HCEC 1CT (cell line): ENCODE measurements around the gene STKLD1.
A peak's percentile ranks its signal among the peaks of the same experiment; 100 is the strongest.

ENCODE experiments used
- DNase-seq: peaks from one replicate; pipeline ENCODE4 v3.0.0-alpha.2; 2017

The STKLD1 gene

GRCh38 chr9:133420392-133420827 is 44.2 kb downstream of the STKLD1 start:
- no peak for DNase-seq

- no peak for DNase-seq
Measured at GRCh38 chr9:133421615-133422542, 45.7 kb downstream of the STKLD1 start, which contains the start of gene ADAMTS13. Gene ADAMTS13 (plus strand): TSS chr9:133422367. CDS start chr9:133422444, 77 bp downstream.

- DNase-seq, result peak; percentile 5
Measured at GRCh38 chr9:133423216-133423615, 47.0 kb downstream of the STKLD1 start.

- DNase-seq, result no peak
Measured at GRCh38 chr9:133424187-133424586, 48.0 kb downstream of the STKLD1 start.

GRCh38 chr9:133425049-133425632 is 49.0 kb downstream of the STKLD1 start:
- no peak for DNase-seq

GRCh38 chr9:133426011-133426410 is 49.8 kb downstream of the STKLD1 start:
- no peak for DNase-seq

GRCh38 chr9:133427658-133428348 is 51.6 kb downstream of the STKLD1 start:
- no peak for DNase-seq

GRCh38 chr9:133428617-133429101 is 52.5 kb downstream of the STKLD1 start:
- DNase-seq, result no peak

- no peak for DNase-seq
Measured at GRCh38 chr9:133429214-133429613, 53.0 kb downstream of the STKLD1 start.

- no peak for DNase-seq
Measured at GRCh38 chr9:133429641-133430161, 53.5 kb downstream of the STKLD1 start.

GRCh38 chr9:133430244-133430643 is 54.1 kb downstream of the STKLD1 start:
- DNase-seq, result no peak

- DNase-seq, result no peak
Measured at GRCh38 chr9:133433351-133433843, 57.2 kb downstream of the STKLD1 start.

GRCh38 chr9:133436681-133437080 is 60.5 kb downstream of the STKLD1 start:
- DNase-seq, result no peak

GRCh38 chr9:133437753-133438531 is 61.8 kb downstream of the STKLD1 start:
- DNase-seq, result no peak

GRCh38 chr9:133439337-133439736 is 63.2 kb downstream of the STKLD1 start:
- DNase-seq, result no peak

- DNase-seq, result no peak
Measured at GRCh38 chr9:133440874-133441273, 64.7 kb downstream of the STKLD1 start.

GRCh38 chr9:133441571-133441970 is 65.4 kb downstream of the STKLD1 start:
- no peak for DNase-seq

- DNase-seq, result no peak
Measured at GRCh38 chr9:133443248-133443647, 67.1 kb downstream of the STKLD1 start.

GRCh38 chr9:133443982-133444381 is 67.8 kb downstream of the STKLD1 start:
- DNase-seq, result no peak

GRCh38 chr9:133445293-133445969 is 69.3 kb downstream of the STKLD1 start:
- no peak for DNase-seq

GRCh38 chr9:133448487-133448972 is 72.4 kb downstream of the STKLD1 start:
- no peak for DNase-seq
